ENCODE measurements around the gene RABGAP1L. TPM values are rescaled to one million over a fixed set of nuclear protein-coding genes. Genes with fewer than 3 reads are reported as not detected.
"Not testable (repeated sequence)": the region's sequence is repeated elsewhere in the genome, so short reads cannot be mapped to it uniquely, and the experiment has no call there.

RABGAP1L gene
- total RNA-seq, 1 donor from 2014 or later: 80.6 TPM

GRCh38 chr1:174242856-174243255, 83.5 kb downstream of the RABGAP1L start:
- H3K4me1 ChIP-seq: no peaks in the 10 kb centered on the region
- H3K36me3 ChIP-seq: peaks cover 13% of the 10 kb centered on the region
- ATAC-seq (no peak), DNase-seq (no peak)
- intact Hi-C loops (cut with DNase I): no loop called here
- no peak overlapping the region for H3K27ac ChIP-seq
- TF ChIP-seq CTCF (IDR thresholded peaks at IDR 0.05): no peak
- H3K9me3 ChIP-seq: no peaks in the 10 kb centered on the region
- H3K4me3 ChIP-seq: no peak overlapping the region
- H3K27me3 ChIP-seq: no peaks in the 10 kb centered on the region

- intact Hi-C loops (cut with DNase I): no loop called here
- Histone ChIP-seq H3K36me3 (peaks cover 13% of the 10 kb centered on the region), H3K4me1 (no peaks in the 10 kb centered on the region), H3K27me3 (no peaks in the 10 kb centered on the region), H3K27ac (no peak overlapping the region), H3K4me3 (no peak overlapping the region), H3K9me3 (no peaks in the 10 kb centered on the region)
- no peak for TF ChIP-seq CTCF (IDR thresholded peaks at IDR 0.05)
- no peak for ATAC-seq
- no peak for DNase-seq
Observed at GRCh38 chr1:174243451-174244000, 84.2 kb downstream of the RABGAP1L start.

GRCh38 chr1:174244017-174244416, 84.7 kb downstream of the RABGAP1L start:
- Histone ChIP-seq H3K9me3 (no peaks in the 10 kb centered on the region), H3K27ac (no peak overlapping the region), H3K27me3 (no peaks in the 10 kb centered on the region), H3K4me3 (no peak overlapping the region), H3K4me1 (no peaks in the 10 kb centered on the region), H3K36me3 (peaks cover 13% of the 10 kb centered on the region)
- no peak for ATAC-seq
- no peak for DNase-seq
- intact Hi-C loops (cut with DNase I): no loop called here
- no peak for TF ChIP-seq CTCF (IDR thresholded peaks at IDR 0.05)

DNA sequence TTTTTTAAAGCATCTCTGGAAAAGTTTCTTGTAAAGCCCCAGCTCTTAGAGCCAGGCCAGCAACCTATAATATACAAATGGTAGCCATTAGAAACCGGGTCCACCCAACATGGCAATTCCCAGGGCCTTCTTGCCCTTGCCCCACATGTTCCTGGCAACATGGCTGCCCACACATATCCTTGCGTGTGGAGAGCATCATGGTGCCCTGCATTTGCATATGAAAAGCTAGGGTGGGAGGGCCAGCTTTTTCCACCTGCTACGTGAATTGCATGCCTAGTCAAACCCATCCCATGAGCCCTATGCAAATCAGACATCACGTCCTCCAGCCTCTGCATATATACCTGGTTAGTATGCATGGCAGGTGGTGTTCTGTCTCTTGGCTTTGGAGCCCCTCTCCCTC, 88.2 kb downstream of the RABGAP1L start:
- no peaks in the 10 kb centered on the region for H3K27me3 ChIP-seq
- no peaks in the 10 kb centered on the region for H3K36me3 ChIP-seq
- no peak overlapping the region for H3K4me3 ChIP-seq
- no peak for TF ChIP-seq CTCF (IDR thresholded peaks at IDR 0.05)
- DNase-seq (no peak), ATAC-seq (no peak)
- no peak overlapping the region for H3K27ac ChIP-seq
- H3K9me3 ChIP-seq: no peaks in the 10 kb centered on the region
- no peaks in the 10 kb centered on the region for H3K4me1 ChIP-seq
- intact Hi-C loops (cut with DNase I): no loop called here

GRCh38 chr1:174248041-174248440, 88.7 kb downstream of the RABGAP1L start:
- no peaks in the 10 kb centered on the region for H3K27me3 ChIP-seq
- no peaks in the 10 kb centered on the region for H3K4me1 ChIP-seq
- no peak overlapping the region for H3K27ac ChIP-seq
- intact Hi-C loops (cut with DNase I): no loop called here
- H3K36me3 ChIP-seq: no peaks in the 10 kb centered on the region
- H3K9me3 ChIP-seq: no peaks in the 10 kb centered on the region
- no peak for DNase-seq
- no peak for ATAC-seq
- no peak overlapping the region for H3K4me3 ChIP-seq
- TF ChIP-seq CTCF (IDR thresholded peaks at IDR 0.05): no peak

DNA sequence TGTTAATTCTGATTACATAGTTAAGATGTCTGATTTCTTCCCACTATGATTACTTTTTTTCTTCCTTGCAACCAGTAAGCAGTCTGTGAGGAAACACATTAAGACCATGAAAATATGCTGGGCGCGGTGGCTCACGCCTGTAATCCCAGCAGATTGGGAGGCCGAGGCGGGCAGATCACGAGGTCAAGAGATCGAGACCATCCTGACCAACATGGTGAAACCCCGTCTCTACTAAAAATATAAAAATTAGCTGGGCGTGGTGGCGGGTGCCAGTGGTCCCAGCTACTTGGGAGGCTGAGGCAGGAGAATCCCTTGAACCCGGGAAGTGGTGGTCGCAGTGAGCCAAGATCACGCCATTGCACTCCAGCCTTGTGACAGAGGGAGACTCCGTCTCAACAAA, 97.1 kb downstream of the RABGAP1L start:
- not testable (repeated sequence) for H3K36me3 ChIP-seq, H3K27ac ChIP-seq, H3K4me1 ChIP-seq, ATAC-seq, DNase-seq, H3K4me3 ChIP-seq, H3K27me3 ChIP-seq, H3K9me3 ChIP-seq
- intact Hi-C loops (cut with DNase I): loop anchor here (10.0 kb wide), 1 partner anchor 478 kb away; no protein-coding TSS in a partner anchor
